Type B pancreatic cell (in vitro differentiated cells): ENCODE measurements around the gene PGC. TPM values are rescaled to one million over a fixed set of nuclear protein-coding genes. Genes with fewer than 3 reads are reported as not detected.
A peak's percentile ranks its signal among the peaks of the same experiment; 100 is the strongest.
"Not testable (repeated sequence)": the region's sequence is repeated elsewhere in the genome, so short reads cannot be mapped to it uniquely, and the experiment has no call there.

Experiments
- DNase-seq: peaks from one replicate; pipeline ENCODE4 v3.0.0; 2021; ENCODE audit warnings: mixed read lengths; ENCODE audit not compliant: unreplicated experiment; ENCODE audit errors: extremely low spot score
- H3K27ac Mint-ChIP-seq: 2 replicates; pipeline ENCODE4 v1.8.0; 2021; ENCODE audit warnings: mild to moderate bottlenecking, mixed read lengths
- H3K27me3 Mint-ChIP-seq: 2 replicates; pipeline ENCODE4 v1.8.0; 2021; ENCODE audit warnings: mixed read lengths
- H3K36me3 Mint-ChIP-seq: 2 replicates; pipeline ENCODE4 v1.8.0; 2021; ENCODE audit warnings: mixed read lengths
- H3K4me1 Mint-ChIP-seq: one replicate; pipeline ENCODE4 v1.8.0; 2021; ENCODE audit warnings: mixed read lengths; ENCODE audit not compliant: unreplicated experiment
- H3K4me3 Mint-ChIP-seq: 2 replicates; pipeline ENCODE4 v1.8.0; 2021; ENCODE audit warnings: mild to moderate bottlenecking, mixed read lengths
- H3K9me3 Mint-ChIP-seq: 2 replicates; pipeline ENCODE4 v1.8.0; 2021; ENCODE audit warnings: mixed read lengths
- total RNA-seq: library from RNA; stranded (reverse); gene quantifications from 2 replicates; pipeline ENCODE4 v1.2.1, GENCODE V29; 2021; ENCODE audit warnings: low replicate concordance
- TF ChIP-seq, protein P1 (sequence below): fragments of 200-600 bp; sonication (generic); conservative IDR thresholded peaks from 2 replicates; pipeline ENCODE4 v1.5.0; 2021; ENCODE audit warnings: antibody characterized with exemption, mild to moderate bottlenecking

PGC gene
- total RNA-seq, 1 donor from 2014 or later = 56.6 TPM

DNA sequence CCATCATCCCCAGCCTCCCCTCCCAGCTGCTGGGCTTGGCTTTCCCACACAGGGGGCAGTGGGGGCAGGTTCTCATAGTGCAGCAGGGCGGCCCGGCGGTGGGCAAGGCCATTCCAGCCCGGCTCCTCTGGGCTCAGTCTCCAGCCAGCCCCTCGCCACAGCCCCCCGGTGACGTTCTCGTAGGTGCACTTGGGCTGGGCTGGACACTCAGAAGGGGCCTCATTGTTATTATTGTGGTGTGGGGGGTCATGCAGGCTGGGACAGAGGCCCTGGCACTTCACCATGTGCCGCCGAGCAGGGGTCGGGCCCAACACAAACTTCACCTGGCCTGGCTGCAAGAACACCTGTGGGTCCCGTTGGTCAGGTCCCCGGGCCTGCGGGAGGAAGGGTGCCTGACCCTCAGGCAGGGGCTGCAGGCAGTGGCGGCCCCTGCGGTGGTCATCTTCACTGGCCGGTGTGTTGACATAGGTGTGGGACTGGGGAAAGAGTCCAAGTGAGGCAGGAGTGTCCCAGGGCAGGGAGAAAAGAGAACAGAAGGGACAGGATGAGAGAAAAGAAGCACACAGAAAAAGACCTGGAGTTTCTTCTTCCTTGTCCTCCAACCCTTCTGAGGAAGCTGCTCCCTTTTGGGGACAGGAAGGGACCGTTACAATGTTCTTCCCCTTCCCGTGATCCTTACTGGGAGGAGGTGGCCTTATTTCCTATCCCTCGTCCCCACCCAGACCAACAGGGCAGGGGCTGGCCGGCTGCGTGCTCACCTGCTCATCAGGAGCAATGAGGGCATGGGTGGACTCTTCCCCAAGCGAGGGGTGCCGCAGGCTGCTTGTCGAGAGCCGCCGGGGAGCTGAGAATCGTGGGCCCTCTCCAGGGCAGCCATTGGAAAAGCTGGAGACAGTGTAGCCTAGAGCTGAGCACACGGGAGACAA, 24.1 kb upstream of the PGC start:
- Mint-ChIP-seq H3K36me3 (no peaks in the 10 kb centered on the region), H3K4me3 (no peak overlapping the region), H3K27ac (no peak overlapping the region), H3K9me3 (no peaks in the 10 kb centered on the region), H3K27me3 (no peaks in the 10 kb centered on the region), H3K4me1 (peaks cover 25% of the 10 kb centered on the region)
- TF ChIP-seq, protein P1, sequence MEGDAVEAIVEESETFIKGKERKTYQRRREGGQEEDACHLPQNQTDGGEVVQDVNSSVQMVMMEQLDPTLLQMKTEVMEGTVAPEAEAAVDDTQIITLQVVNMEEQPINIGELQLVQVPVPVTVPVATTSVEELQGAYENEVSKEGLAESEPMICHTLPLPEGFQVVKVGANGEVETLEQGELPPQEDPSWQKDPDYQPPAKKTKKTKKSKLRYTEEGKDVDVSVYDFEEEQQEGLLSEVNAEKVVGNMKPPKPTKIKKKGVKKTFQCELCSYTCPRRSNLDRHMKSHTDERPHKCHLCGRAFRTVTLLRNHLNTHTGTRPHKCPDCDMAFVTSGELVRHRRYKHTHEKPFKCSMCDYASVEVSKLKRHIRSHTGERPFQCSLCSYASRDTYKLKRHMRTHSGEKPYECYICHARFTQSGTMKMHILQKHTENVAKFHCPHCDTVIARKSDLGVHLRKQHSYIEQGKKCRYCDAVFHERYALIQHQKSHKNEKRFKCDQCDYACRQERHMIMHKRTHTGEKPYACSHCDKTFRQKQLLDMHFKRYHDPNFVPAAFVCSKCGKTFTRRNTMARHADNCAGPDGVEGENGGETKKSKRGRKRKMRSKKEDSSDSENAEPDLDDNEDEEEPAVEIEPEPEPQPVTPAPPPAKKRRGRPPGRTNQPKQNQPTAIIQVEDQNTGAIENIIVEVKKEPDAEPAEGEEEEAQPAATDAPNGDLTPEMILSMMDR = no peak
- no peak for DNase-seq

DNA sequence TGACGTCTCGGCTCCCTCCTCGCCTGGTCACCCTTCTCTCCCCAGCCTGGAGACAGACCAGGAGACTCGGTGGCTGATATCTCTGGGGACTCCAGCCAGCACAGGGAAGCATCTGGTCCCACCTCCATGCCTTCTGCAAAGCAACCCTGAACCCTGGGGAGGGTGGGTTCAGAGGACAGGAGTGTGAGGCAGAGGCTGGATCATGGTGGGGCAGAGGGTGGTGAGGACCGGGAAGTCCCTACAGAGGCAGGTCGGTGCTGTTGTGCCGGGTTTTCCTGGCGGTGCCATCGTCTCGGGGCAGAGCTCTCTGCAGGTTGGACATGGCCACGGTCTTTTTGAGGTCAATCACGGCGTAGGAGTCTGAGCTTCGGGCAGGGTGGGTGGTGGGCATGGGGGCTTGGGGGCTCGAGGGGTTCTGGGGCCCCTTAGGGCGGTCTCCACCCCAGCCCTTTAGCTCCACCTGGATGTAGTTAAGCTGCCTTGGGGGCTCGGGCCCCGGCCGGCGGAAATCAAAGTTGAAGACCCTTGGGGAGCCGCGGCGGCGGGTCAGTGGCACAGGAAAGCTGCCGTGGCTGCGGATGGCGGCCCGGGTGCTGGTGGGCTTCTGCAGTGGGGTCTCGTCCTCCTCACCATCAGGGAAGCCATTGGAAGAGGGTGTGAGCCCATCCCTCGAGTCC, 23.3 kb upstream of the PGC start:
- Mint-ChIP-seq H3K27me3 (no peaks in the 10 kb centered on the region), H3K36me3 (no peaks in the 10 kb centered on the region), H3K27ac (no peak overlapping the region), H3K4me3 (no peak overlapping the region), H3K4me1 (peaks cover 25% of the 10 kb centered on the region), H3K9me3 (no peaks in the 10 kb centered on the region)
- DNase-seq = no peak
- TF ChIP-seq, protein P1 = no peak

DNA sequence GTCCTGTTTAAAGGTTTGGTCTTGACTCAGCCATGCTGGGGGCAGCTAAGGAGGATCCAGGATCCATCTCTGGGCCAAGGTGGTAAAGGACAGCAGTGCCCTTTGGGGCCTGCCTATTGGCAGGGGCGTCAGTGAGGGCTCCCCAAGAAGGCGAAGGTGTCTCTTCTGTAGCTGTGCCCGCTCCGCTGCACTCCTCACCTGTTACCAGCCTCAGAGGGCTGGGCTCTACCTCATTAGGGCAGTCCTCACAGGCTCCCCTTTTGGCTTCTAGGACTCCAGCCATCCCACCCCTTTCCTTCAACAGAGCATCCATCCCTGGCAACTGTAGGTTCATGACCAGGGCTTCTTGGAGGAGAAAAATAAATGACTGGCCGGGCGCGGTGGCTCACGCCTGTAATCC, 22.2 kb upstream of the PGC start:
- H3K27me3 Mint-ChIP-seq = no peaks in the 10 kb centered on the region
- H3K9me3 Mint-ChIP-seq = no peaks in the 10 kb centered on the region
- peaks cover 25% of the 10 kb centered on the region for H3K4me1 Mint-ChIP-seq
- no peaks in the 10 kb centered on the region for H3K36me3 Mint-ChIP-seq
- TF ChIP-seq, protein P1 = no peak
- H3K4me3 Mint-ChIP-seq = no peak overlapping the region
- no peak for DNase-seq
- H3K27ac Mint-ChIP-seq = no peak overlapping the region

DNA sequence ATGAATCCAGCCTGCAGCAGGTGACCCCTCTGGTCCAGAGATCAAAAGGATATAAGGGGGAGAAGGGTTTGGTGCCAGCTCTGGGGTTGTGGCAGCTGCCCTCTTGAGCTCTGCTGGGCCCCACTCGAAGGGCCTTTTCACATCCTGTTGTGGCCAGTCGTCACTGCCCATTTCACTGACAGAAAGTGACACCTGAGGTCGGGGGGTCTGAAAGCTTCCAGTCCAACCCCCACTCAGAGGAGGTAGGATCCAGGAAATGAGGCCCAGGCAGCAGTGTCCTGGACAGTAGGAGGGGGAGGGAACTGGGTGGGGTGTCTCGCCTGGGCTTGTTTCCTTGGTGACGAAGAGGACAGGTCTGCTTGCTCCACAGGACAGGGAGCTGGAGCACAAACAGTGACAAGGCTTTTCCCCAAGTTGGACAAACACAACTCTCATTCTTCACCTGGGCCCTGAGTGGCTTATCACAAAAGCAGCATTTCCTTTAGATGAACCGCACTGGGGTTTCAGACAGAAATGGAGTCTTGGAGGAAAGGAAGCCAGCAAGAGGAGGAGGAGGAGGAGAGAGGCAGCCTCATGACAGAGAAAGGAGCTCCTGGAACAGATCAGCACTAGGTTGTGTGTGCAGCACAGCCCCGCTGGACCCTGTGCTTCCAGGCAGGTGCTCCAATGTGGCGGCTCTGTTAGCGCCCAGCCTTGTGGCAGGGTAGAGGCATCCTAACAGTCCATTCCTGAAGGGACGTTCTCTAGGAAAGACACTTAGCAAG, 21.5 kb upstream of the PGC start:
- peaks cover under 1% of the 10 kb centered on the region for H3K27me3 Mint-ChIP-seq
- no peaks in the 10 kb centered on the region for H3K36me3 Mint-ChIP-seq
- TF ChIP-seq, protein P1 = no peak
- no peak overlapping the region for H3K4me3 Mint-ChIP-seq
- H3K27ac Mint-ChIP-seq = peak overlapping the region; percentile 48
- DNase-seq = no peak
- peaks cover 25% of the 10 kb centered on the region for H3K4me1 Mint-ChIP-seq
- H3K9me3 Mint-ChIP-seq = no peaks in the 10 kb centered on the region

DNA sequence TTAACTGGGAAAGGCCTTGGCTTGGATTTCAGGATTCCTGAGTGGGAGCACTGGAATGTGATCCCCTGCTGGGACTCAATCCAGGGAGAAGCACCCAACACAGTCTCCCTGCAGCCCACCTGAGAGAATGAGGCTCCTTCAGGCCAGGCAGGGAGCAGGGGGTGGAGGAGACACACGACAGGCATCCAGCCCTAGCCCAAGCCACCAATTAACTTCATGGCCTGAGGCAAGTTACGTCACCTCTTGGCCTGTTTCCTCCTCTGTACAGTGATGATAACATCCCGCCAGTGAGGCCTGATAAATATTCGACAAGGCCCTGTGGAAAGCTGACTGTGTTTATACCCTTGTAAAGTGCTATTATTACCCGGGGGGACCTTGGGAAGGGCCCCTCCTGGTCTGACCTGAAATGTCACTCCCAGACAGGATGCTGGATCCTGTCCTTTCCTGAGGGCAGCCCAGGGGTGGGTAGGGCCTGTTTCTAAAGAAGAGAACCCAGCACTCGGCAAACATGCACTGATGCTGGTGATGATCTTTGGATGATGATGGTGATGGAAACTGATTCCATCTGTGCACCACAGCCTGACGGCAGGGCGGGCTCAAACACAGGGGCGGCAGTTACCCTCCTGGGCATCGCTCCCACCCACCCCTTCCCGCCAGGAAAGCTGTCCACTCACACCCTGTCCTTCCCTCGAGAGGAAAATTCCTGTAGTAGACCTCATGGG, 20.1 kb upstream of the PGC start:
- H3K9me3 Mint-ChIP-seq = no peaks in the 10 kb centered on the region
- TF ChIP-seq, protein P1 = no peak
- H3K36me3 Mint-ChIP-seq = no peaks in the 10 kb centered on the region
- peak overlapping the region; percentile 13 for H3K27ac Mint-ChIP-seq
- peaks cover 30% of the 10 kb centered on the region for H3K4me1 Mint-ChIP-seq
- no peak overlapping the region for H3K4me3 Mint-ChIP-seq
- H3K27me3 Mint-ChIP-seq = peaks cover 8% of the 10 kb centered on the region
- DNase-seq = no peak

DNA sequence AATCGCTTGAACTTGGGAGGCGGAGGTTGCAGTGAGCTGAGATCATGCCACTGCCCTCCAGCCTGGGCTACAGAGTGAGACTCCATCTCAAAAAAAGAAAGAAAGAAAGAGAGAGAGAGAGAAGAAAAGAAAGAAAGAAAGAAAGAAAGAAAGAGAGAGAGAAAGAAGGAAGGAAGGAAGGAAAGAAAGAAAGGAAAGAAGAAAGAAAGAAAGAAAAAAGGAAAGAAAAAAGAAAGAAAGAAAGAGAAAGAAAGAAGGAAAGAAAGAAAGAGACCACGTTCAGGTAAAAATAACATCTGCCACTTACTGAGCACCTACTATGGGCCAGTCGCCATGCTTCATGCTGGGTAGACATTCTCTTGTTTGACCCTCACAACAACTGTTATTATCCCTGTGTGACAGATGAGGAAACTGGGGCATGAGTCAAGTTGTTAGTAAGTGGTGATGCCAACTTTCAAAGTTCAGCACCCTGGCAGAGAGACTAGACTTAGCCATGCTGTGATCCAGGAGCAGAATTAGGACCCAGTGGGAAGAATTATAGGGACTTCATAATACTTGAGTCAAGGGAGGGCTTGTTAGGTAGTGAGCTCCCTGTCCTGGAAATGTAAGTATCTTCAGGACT, 19.0 kb upstream of the PGC start:
- H3K27ac Mint-ChIP-seq, H3K4me3 Mint-ChIP-seq, H3K36me3 Mint-ChIP-seq, H3K9me3 Mint-ChIP-seq, DNase-seq: not testable (repeated sequence)
- H3K27me3 Mint-ChIP-seq = peaks cover 13% of the 10 kb centered on the region
- peaks cover 30% of the 10 kb centered on the region for H3K4me1 Mint-ChIP-seq
